Breast epithelium (tissue), 4 donors: Measurements from ENCODE around the gene PCK2. TPM values are rescaled to one million over a fixed set of nuclear protein-coding genes. Genes with fewer than 3 reads are reported as not detected.

ENCODE experiments used
- DNase-seq, 2 donors: peaks; one replicate each; pipeline ENCODE4 v3.0.0-alpha.2; 2019; ENCODE audit warnings: low spot score in 2 of 2
- H3K27ac ChIP-seq, 2 donors: fragments of 200-600 bp; sonication (generic) in 1 of 2; one replicate each; pipeline ENCODE4 v1.5.1; 2016 to 2019; ENCODE audit warnings: mild to moderate bottlenecking in 1 of 2
- H3K27me3 ChIP-seq, 2 donors: fragments of 200-600 bp; sonication (generic) in 1 of 2; one replicate each; pipeline versions ENCODE4 v1.5.1 to v1.6.0; 2017 to 2019; ENCODE audit warnings: control low read depth in 1 of 2, mild to moderate bottlenecking in 1 of 2
- H3K36me3 ChIP-seq: fragments of 200-600 bp; one replicate; pipeline ENCODE4 v1.5.1; 2019
- H3K4me1 ChIP-seq, 2 donors: fragments of 200-600 bp; sonication (generic); one replicate each; pipeline ENCODE4 v1.5.1; 2016 to 2019; ENCODE audit warnings: control low read depth in 1 of 2
- H3K4me3 ChIP-seq, 3 donors: fragments of 200-600 bp; sonication (generic); 1 replicate in 2 of 3; 2 replicates in 1 of 3; pipeline ENCODE4 v1.5.1; 2016 to 2019; ENCODE audit warnings: mild to moderate bottlenecking in 3 of 3, moderate library complexity in 2 of 3
- H3K9me3 ChIP-seq, 2 donors: fragments of 200-600 bp; sonication (generic) in 1 of 2; one replicate each; pipeline ENCODE4 v1.5.1; 2016 to 2019; ENCODE audit warnings: control low read depth in 1 of 2
- POLR2A ChIP-seq: fragments of 450-650 bp; IDR thresholded peaks from one replicate; pipeline ENCODE4 v1.6.1; 2016; ENCODE audit warnings: antibody characterized with exemption, mild to moderate bottlenecking, moderate library complexity
- POLR2AphosphoS5 ChIP-seq, 3 donors: sonication (generic); formaldehyde crosslinking; IDR thresholded peaks; one replicate each; pipeline ENCODE4 v1.6.1; 2017; ENCODE audit warnings: antibody characterized with exemption in 3 of 3
- intact Hi-C: fragments of 100-400 bp; cut with DNase I; formaldehyde crosslinking; loops from one replicate; pipeline ENCODE4 v1.15.1; 2023; ENCODE audit warnings: low total_unique reads
- total RNA-seq, 3 donors: library from RNA; depleted of rRNA; stranded (reverse); fragments of >200 nt; gene quantifications; one replicate each; pipeline ENCODE4 v1.1.0, GENCODE V29; 2016
- TF ChIP-seq, protein P1 (sequence below), 3 donors: fragments of 450-650 bp; IDR thresholded peaks; one replicate each; pipeline ENCODE4 v1.5.1; 2016 to 2017; ENCODE audit warnings: antibody characterized with exemption in 3 of 3, mild to moderate bottlenecking in 3 of 3, moderate library complexity in 3 of 3

The PCK2 gene
- total RNA-seq, 3 donors from 2014 or later = 20.5 to 51.5 (median 24.3) TPM

DNA sequence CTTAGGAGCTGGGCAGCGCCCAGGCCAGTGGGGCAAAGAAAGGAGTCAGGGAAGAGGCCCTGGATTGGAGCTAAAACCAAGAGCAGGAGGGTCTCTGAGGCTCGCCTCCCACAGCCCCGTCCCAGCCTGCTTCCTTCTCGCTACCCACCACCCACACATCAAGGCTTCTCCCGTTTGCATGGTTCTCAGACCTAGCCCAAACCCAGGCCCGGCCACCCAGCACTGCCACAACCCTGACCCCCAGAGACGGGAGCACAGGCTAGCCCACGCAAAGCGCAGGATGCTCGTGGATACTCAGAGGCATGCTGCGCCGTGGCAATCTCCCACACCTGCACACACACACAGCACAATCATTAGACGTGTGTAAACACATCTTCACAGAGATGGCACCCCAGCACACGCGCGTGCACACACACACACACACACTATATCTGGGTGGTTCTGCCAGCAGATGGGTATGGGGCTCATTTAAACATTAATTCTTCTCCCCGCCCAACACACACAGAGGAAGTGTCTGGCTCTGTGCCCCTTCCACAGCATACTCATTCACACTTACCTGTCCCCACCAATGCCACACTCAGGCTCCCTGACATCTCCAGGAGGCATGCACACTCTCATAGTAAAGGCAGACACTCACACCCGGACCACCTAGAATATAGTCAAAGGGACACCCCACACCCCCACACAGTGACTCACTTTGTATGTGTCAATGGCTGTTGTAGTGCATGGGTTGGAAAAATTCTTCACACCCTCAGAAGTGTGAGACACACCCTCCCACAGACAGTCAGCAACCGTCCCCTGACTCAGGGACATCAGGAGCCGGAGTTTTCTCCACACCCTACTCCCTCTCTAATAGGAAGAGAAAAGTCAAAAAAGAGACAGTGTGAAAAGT is 41.2 kb upstream of the PCK2 start:
- intact Hi-C loops = no loop called here
- DNase-seq = no peak

GRCh38 chr14:24053548-24054323 is 40.4 kb upstream of the PCK2 start:
- no peaks in the 10 kb centered on the region for H3K36me3 ChIP-seq
- peak in 1 of 2 donors; percentile 38 for DNase-seq
- no peaks in the 10 kb centered on the region for H3K4me1 ChIP-seq
- no peak overlapping the region for H3K27ac ChIP-seq
- TF ChIP-seq POLR2A (no peak), POLR2AphosphoS5 (IDR thresholded peaks at IDR 0.05) (no peak)
- TF ChIP-seq, protein P1, sequence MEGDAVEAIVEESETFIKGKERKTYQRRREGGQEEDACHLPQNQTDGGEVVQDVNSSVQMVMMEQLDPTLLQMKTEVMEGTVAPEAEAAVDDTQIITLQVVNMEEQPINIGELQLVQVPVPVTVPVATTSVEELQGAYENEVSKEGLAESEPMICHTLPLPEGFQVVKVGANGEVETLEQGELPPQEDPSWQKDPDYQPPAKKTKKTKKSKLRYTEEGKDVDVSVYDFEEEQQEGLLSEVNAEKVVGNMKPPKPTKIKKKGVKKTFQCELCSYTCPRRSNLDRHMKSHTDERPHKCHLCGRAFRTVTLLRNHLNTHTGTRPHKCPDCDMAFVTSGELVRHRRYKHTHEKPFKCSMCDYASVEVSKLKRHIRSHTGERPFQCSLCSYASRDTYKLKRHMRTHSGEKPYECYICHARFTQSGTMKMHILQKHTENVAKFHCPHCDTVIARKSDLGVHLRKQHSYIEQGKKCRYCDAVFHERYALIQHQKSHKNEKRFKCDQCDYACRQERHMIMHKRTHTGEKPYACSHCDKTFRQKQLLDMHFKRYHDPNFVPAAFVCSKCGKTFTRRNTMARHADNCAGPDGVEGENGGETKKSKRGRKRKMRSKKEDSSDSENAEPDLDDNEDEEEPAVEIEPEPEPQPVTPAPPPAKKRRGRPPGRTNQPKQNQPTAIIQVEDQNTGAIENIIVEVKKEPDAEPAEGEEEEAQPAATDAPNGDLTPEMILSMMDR (IDR thresholded peaks at IDR 0.05) = no peak
- intact Hi-C loops = no loop called here
- no peaks in the 10 kb centered on the region for H3K27me3 ChIP-seq
- H3K4me3 ChIP-seq = no peak overlapping the region
- H3K9me3 ChIP-seq = no peaks in the 10 kb centered on the region

More for the DNA sequence above, 41.2 kb upstream of the PCK2 start:
- no peaks in the 10 kb centered on the region for H3K9me3 ChIP-seq
- no peak overlapping the region for H3K27ac ChIP-seq
- no peaks in the 10 kb centered on the region for H3K4me1 ChIP-seq
- H3K36me3 ChIP-seq = no peaks in the 10 kb centered on the region
- H3K4me3 ChIP-seq = peak overlapping the region; percentile 60 to 76 (median 72)
- no peaks in the 10 kb centered on the region for H3K27me3 ChIP-seq
- TF ChIP-seq POLR2AphosphoS5 (IDR thresholded peaks at IDR 0.05) = no peak
- TF ChIP-seq, protein P1 (IDR thresholded peaks at IDR 0.05) = no peak
- TF ChIP-seq POLR2A = no peak

DNA sequence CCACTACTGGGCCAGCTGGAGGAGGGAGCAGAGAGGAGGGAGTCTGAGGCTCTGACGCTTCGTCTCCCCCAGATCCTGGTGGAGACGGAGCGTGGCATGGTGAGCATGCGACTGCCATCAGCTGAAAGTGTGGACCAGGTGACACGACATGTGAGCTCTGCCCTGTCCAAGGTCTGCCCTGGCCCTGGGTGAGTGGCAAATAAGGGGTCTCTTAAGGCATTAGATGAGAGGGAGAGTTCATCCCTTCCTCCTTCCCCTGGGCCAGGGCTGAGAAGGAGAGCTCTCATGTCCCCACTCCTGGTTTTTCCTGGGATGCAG is 39.8 kb upstream of the PCK2 start:
- no peaks in the 10 kb centered on the region for H3K4me1 ChIP-seq
- intact Hi-C loops = no loop called here
- H3K9me3 ChIP-seq = no peaks in the 10 kb centered on the region
- TF ChIP-seq, protein P1 (IDR thresholded peaks at IDR 0.05) = no peak
- TF ChIP-seq POLR2AphosphoS5 (IDR thresholded peaks at IDR 0.05) (no peak), POLR2A (no peak)
- H3K27ac ChIP-seq = no peak overlapping the region
- no peak overlapping the region for H3K4me3 ChIP-seq
- no peaks in the 10 kb centered on the region for H3K27me3 ChIP-seq
- H3K36me3 ChIP-seq = no peaks in the 10 kb centered on the region
- DNase-seq = no peak

DNA sequence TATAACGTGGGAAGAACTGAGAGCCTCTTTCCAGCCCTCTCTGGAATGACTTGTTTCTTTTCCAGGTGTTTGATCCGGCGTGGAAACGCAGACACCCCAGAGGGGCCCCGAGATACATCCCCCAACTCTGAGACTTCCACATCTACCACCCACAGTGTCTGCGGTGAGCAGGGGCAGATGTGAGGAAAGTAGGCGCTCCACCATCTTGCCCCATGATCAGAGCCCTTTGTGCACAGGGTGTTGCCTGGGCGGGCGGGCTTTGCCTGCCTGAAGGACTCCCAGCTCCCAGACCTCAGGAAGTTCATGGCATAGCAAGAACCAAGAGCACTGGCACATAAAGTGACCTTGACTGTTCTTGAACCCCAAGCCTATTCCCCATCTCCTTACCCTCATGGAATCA is 39.5 kb upstream of the PCK2 start:
- Histone ChIP-seq H3K4me3 (no peak overlapping the region), H3K4me1 (no peaks in the 10 kb centered on the region), H3K9me3 (no peaks in the 10 kb centered on the region), H3K36me3 (no peaks in the 10 kb centered on the region), H3K27me3 (no peaks in the 10 kb centered on the region), H3K27ac (no peak overlapping the region)
- no peak for DNase-seq
- intact Hi-C loops = no loop called here
- TF ChIP-seq, protein P1 (IDR thresholded peaks at IDR 0.05) = no peak
- TF ChIP-seq POLR2A (no peak), POLR2AphosphoS5 (IDR thresholded peaks at IDR 0.05) (no peak)
